Mammary microvascular endothelial cell (primary cell): Measurements from ENCODE around the gene CEACAM4. TPM values are rescaled to one million over a fixed set of nuclear protein-coding genes. Genes with fewer than 3 reads are reported as not detected.

ENCODE experiments used
- total RNA-seq: library from RNA; depleted of rRNA; stranded (reverse); fragments of >200 nt; gene quantifications from 2 replicates; pipeline ENCODE4 v1.2.3, GENCODE V29; 2015

The CEACAM4 gene
- total RNA-seq: not detected in 2 replicates

DNA sequence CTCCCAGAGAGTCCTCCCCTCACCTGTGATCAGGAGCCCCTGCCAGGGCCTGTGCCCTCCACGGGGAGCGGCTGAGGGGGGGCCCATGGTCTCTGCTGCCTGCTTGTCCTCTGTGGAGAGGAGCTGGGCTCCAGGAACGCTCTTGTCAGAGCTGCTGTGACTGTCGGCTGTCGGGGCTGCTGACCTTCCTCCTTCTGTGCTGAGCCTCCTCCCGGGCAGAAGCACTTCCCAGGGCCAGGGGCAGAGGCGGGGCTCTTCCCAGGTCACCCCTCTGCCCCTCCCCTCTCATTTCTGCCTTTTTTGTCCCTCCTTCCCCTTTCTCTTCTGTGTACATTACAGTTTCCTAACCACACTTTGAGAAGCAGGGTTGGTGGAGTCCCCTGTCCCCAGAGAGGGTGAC, at the start of gene CEACAM4:
Gene CEACAM4 (minus strand): TSS at position 198 of the 400 bp plus-strand sequence. CDS start 111 bp downstream, at position 87.

DNA sequence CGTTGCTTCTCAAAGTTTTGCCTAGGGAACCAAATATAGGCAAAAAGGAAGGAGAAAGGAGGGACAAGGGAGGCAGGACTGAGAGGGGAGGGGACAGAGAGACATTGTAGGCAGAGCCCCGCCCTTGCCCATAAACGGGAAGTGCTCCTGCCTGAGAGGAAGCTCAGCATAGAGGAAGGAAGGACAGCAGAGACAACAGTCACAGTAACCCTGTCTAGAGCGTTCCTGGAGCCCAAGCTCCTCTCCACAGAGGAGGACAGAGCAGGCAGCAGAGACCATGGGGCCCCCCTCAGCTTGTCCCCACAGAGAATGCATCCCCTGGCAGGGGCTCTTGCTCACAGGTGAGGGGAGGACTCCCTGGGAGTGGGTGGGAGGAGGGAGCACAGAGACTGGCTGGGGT, 50.9 kb downstream of the CEACAM4 start, which contains the start of gene CEACAM21:
Gene CEACAM21 (plus strand): TSS at position 169 of the 400 bp plus-strand sequence. CDS start 109 bp downstream, at position 278.

Other genes starting within 250 kb of the CEACAM4 start
- 24.9 and 27.6 TPM in 2 replicates for gene EXOSC5, start 229.7 kb downstream of the CEACAM4 start, total RNA-seq
- gene BCKDHA, start 229.3 kb downstream of the CEACAM4 start, total RNA-seq: 34.5 and 36.2 TPM in 2 replicates
- 0.87 and 1.5 TPM in 2 replicates for gene B3GNT8, start 199.7 kb downstream of the CEACAM4 start, total RNA-seq
- 55.4 and 56.9 TPM in 2 replicates for gene DMAC2, start 187.2 kb downstream of the CEACAM4 start, total RNA-seq
- not detected in 2 replicates for gene ERICH4, start 183.9 kb downstream of the CEACAM4 start, total RNA-seq
- gene CEACAM21, start 50.9 kb downstream of the CEACAM4 start, total RNA-seq: 2.5 and 14.9 TPM in 2 replicates
- not detected in 2 replicates for gene CEACAM7, start 61.2 kb upstream of the CEACAM4 start, total RNA-seq
- gene CEACAM5, start 81.6 kb upstream of the CEACAM4 start, total RNA-seq: not detected in 2 replicates
- not detected in 2 replicates for gene CEACAM6, start 128.5 kb upstream of the CEACAM4 start, total RNA-seq
- not detected in 2 replicates for gene CEACAM3, start 169.5 kb upstream of the CEACAM4 start, total RNA-seq
- not detected in 2 replicates for gene LYPD4, start 217.6 kb upstream of the CEACAM4 start, total RNA-seq
- gene DMRTC2, start 218.0 kb upstream of the CEACAM4 start, total RNA-seq: not detected in 2 replicates
- 1,340 and 1,492 TPM in 2 replicates for gene RPS19, start 233.2 kb upstream of the CEACAM4 start, total RNA-seq